Lower lobe of right lung (tissue), 2 donors: Measurements from ENCODE around the gene RFT1. TPM values are rescaled to one million over a fixed set of nuclear protein-coding genes. Genes with fewer than 3 reads are reported as not detected.

ENCODE experiments used
- ATAC-seq, 2 donors: fragments of 200-7000 bp; cut with Tn5 transposase; one replicate each; pipeline ENCODE4 v1.9.1; 2020 to 2022; ENCODE audit warnings: mild to moderate bottlenecking in 2 of 2, moderate library complexity in 2 of 2
- DNase-seq: peaks from one replicate; pipeline ENCODE4 v3.0.0-alpha.2; 2020
- H3K27ac ChIP-seq: fragments of 200-600 bp; one replicate; pipeline ENCODE4 v1.8.0; 2022
- H3K27me3 ChIP-seq: fragments of 200-600 bp; one replicate; pipeline ENCODE4 v1.8.0; 2022; ENCODE audit warnings: low read depth
- H3K36me3 ChIP-seq: fragments of 200-600 bp; one replicate; pipeline ENCODE4 v1.8.0; 2022; ENCODE audit warnings: mild to moderate bottlenecking
- H3K4me1 ChIP-seq: fragments of 200-600 bp; one replicate; pipeline ENCODE4 v1.8.0; 2022
- H3K4me3 ChIP-seq: fragments of 200-600 bp; one replicate; pipeline ENCODE4 v1.8.0; 2022; ENCODE audit warnings: mild to moderate bottlenecking
- H3K9me3 ChIP-seq: fragments of 200-600 bp; one replicate; pipeline ENCODE4 v1.8.0; 2022
- CTCF ChIP-seq: fragments of 200-600 bp; IDR thresholded peaks from one replicate; pipeline ENCODE4 v1.8.0; 2022; ENCODE audit warnings: antibody characterized with exemption, mild to moderate bottlenecking
- intact Hi-C: fragments of 100-400 bp; cut with DNase I; formaldehyde crosslinking; loops from one replicate; pipeline ENCODE4 v1.11.0; 2022
- total RNA-seq: library from RNA; stranded (reverse); fragmentation: NEBNext Ultra II Directional; extraction: Animal tissue kit (Norgen Biotek cat#: 25700); gene quantifications from one replicate; pipeline ENCODE4 v1.2.1, GENCODE V29; 2021
- donor health status: DM: no; HTN: yes; CAD: no; lungs with severe emphysema.

Gene RFT1
- total RNA-seq, 1 donor from 2014 or later, result 18.3 TPM

- TF ChIP-seq CTCF, result no peak
- H3K27me3 ChIP-seq, result no peaks in the 10 kb centered on the region
- ATAC-seq, result no peak
- no peak for DNase-seq
- intact Hi-C loops, result no loop called here
- peaks cover 33% of the 10 kb centered on the region for H3K4me1 ChIP-seq
- H3K27ac ChIP-seq, result peak overlapping the region; percentile 94
- no peaks in the 10 kb centered on the region for H3K9me3 ChIP-seq
- peak overlapping the region; percentile 92 for H3K4me3 ChIP-seq
- H3K36me3 ChIP-seq, result peaks cover 12% of the 10 kb centered on the region
Measured at GRCh38 chr3:53131096-53131495, 861 bp upstream of the RFT1 start.

DNA sequence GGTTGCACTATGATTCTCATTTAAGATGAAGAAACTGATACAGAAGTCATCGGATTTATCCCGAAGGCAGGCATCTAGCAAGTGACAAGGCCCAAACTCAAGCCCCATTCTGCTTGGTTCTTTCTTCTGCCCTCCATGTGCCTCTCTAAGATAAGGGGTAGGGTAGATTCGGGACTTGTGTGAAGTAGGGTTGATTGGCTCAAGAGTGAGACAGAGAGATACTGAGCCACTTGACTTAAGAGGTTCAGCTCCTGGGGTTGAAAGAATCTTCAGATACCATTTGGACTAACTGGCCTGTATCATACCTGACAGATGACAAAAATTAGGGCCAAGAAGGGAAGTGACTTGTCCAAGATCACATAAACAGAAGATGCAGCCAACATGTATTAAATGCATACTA lies 891 bp downstream of the RFT1 start:
- intact Hi-C loops, result loop anchor here (5.0 kb wide), 1 partner anchor 73 kb away; no protein-coding TSS in a partner anchor
- peaks cover 26% of the 10 kb centered on the region for H3K4me1 ChIP-seq
- no peak for TF ChIP-seq CTCF
- H3K36me3 ChIP-seq, result peaks cover 30% of the 10 kb centered on the region
- DNase-seq (no peak), ATAC-seq (no peak)
- no peaks in the 10 kb centered on the region for H3K27me3 ChIP-seq
- H3K9me3 ChIP-seq, result no peaks in the 10 kb centered on the region
- H3K27ac ChIP-seq, result peak overlapping the region; percentile 94
- peak overlapping the region; percentile 92 for H3K4me3 ChIP-seq

- Histone ChIP-seq H3K27ac (no peak overlapping the region), H3K27me3 (no peaks in the 10 kb centered on the region), H3K9me3 (no peaks in the 10 kb centered on the region), H3K4me3 (no peak overlapping the region), H3K36me3 (peaks cover 57% of the 10 kb centered on the region), H3K4me1 (peaks cover 25% of the 10 kb centered on the region)
- intact Hi-C loops, result loop anchor here (5.0 kb wide), 1 partner anchor 76 kb away; no protein-coding TSS in a partner anchor
- no peak for TF ChIP-seq CTCF
- DNase-seq, result no peak
- ATAC-seq, result no peak
Measured at GRCh38 chr3:53126601-53127000, 3.6 kb downstream of the RFT1 start.

DNA sequence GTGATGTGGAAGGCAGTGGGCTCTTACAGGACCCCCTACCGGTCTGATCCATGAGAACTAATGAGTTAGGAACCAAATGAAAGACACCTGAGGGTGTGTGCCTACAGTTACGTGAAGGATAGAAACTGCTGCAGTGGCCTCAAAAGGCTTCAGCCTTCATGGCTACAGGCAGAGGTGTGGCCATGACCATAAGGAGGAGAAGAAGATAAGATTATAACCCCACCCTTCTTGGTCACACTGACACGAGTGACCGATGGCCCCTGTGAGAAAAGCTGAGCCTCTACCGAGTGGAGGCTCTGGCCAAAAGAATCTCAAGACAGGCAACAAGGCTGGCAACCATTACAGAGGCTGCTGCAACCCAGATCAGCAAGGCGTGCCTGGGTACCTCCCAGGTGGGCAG lies 6.3 kb downstream of the RFT1 start:
- intact Hi-C loops, result no loop called here
- H3K36me3 ChIP-seq, result peaks cover 83% of the 10 kb centered on the region
- no peak overlapping the region for H3K4me3 ChIP-seq
- peaks cover 6% of the 10 kb centered on the region for H3K4me1 ChIP-seq
- no peaks in the 10 kb centered on the region for H3K9me3 ChIP-seq
- TF ChIP-seq CTCF, result no peak
- no peaks in the 10 kb centered on the region for H3K27me3 ChIP-seq
- ATAC-seq, result no peak
- no peak for DNase-seq
- H3K27ac ChIP-seq, result no peak overlapping the region

- TF ChIP-seq CTCF, result no peak
- Histone ChIP-seq H3K27me3 (no peaks in the 10 kb centered on the region), H3K36me3 (peaks cover 88% of the 10 kb centered on the region), H3K9me3 (no peaks in the 10 kb centered on the region), H3K4me1 (peaks cover 5% of the 10 kb centered on the region), H3K27ac (no peak overlapping the region), H3K4me3 (no peak overlapping the region)
- DNase-seq (no peak), ATAC-seq (no peak)
- intact Hi-C loops, result no loop called here
Measured at GRCh38 chr3:53123510-53123909, 6.7 kb downstream of the RFT1 start.

DNA sequence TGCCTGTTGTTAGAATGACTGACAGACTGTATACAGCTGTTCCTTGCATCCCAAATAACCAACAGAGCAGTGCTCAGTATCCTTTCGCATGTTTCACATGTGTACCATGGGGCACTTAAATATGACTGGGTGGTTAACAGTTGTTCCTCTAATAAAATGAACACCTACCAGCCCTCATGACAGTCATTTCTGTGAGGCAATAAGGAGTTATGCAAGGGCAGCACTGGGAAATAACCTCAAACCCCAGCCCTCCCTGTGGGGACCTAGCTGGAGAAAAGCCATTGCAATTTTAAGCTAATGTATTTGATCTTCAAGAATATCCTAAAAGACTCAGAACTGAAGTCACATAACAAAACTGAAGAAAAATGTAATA lies 7.3 kb downstream of the RFT1 start:
- Histone ChIP-seq H3K9me3 (no peaks in the 10 kb centered on the region), H3K36me3 (peaks cover 94% of the 10 kb centered on the region), H3K27ac (no peak overlapping the region), H3K4me3 (no peak overlapping the region), H3K4me1 (peaks cover 5% of the 10 kb centered on the region), H3K27me3 (no peaks in the 10 kb centered on the region)
- no peak for DNase-seq
- no peak for TF ChIP-seq CTCF
- intact Hi-C loops, result no loop called here
- peak in 1 of 2 donors; percentile 51 for ATAC-seq
